IPS-15b (cell line): ENCODE measurements around the gene RAP2B.

Experiments
- H3K27me3 ChIP-seq: one replicate; pipeline ENCODE4 v1.6.1; 2013; ENCODE audit warnings: low read length; ENCODE audit not compliant: control insufficient read depth, insufficient read depth
- H3K36me3 ChIP-seq: one replicate; pipeline ENCODE4 v1.6.1; 2013; ENCODE audit warnings: low read length; ENCODE audit not compliant: control insufficient read depth, insufficient read depth
- H3K4me1 ChIP-seq: one replicate; pipeline ENCODE4 v1.6.1; 2013; ENCODE audit warnings: mild to moderate bottlenecking, low read length; ENCODE audit not compliant: control insufficient read depth, insufficient read depth
- H3K4me3 ChIP-seq: one replicate; pipeline ENCODE4 v1.5.1; 2013; ENCODE audit warnings: low read depth, low read length
- H3K9ac ChIP-seq: one replicate; pipeline ENCODE4 v1.6.1; 2013; ENCODE audit warnings: low read depth, mild to moderate bottlenecking, low read length
- H3K9me3 ChIP-seq: one replicate; pipeline ENCODE4 v1.6.1; 2013; ENCODE audit warnings: mild to moderate bottlenecking, low read length; ENCODE audit not compliant: control insufficient read depth, insufficient read depth

The RAP2B gene

GRCh38 chr3:153215497-153215896 is 53.5 kb downstream of the RAP2B start:
- Histone ChIP-seq H3K27me3 (no peaks in the 10 kb centered on the region), H3K36me3 (no peaks in the 10 kb centered on the region), H3K4me3 (no peak overlapping the region), H3K9me3 (no peaks in the 10 kb centered on the region), H3K4me1 (peaks cover 6% of the 10 kb centered on the region), H3K9ac (no peak overlapping the region)

- H3K4me3 ChIP-seq, result no peak overlapping the region
- H3K27me3 ChIP-seq, result no peaks in the 10 kb centered on the region
- peaks cover 2% of the 10 kb centered on the region for H3K4me1 ChIP-seq
- H3K9me3 ChIP-seq, result no peaks in the 10 kb centered on the region
- H3K9ac ChIP-seq, result no peak overlapping the region
- no peaks in the 10 kb centered on the region for H3K36me3 ChIP-seq
Observed at GRCh38 chr3:153215966-153216365, 53.9 kb downstream of the RAP2B start.

- H3K4me3 ChIP-seq, result no peak overlapping the region
- no peaks in the 10 kb centered on the region for H3K36me3 ChIP-seq
- H3K9ac ChIP-seq, result no peak overlapping the region
- no peaks in the 10 kb centered on the region for H3K27me3 ChIP-seq
- H3K9me3 ChIP-seq, result no peaks in the 10 kb centered on the region
- peaks cover 2% of the 10 kb centered on the region for H3K4me1 ChIP-seq
Observed at GRCh38 chr3:153216928-153217327, 54.9 kb downstream of the RAP2B start.

- Histone ChIP-seq H3K4me3 (no peak overlapping the region), H3K9me3 (no peaks in the 10 kb centered on the region), H3K9ac (no peak overlapping the region), H3K4me1 (peaks cover 2% of the 10 kb centered on the region), H3K27me3 (no peaks in the 10 kb centered on the region), H3K36me3 (no peaks in the 10 kb centered on the region)
Observed at GRCh38 chr3:153219146-153219545, 57.1 kb downstream of the RAP2B start.
